ENCODE data around the gene SLC29A2. TPM values are rescaled to one million over a fixed set of nuclear protein-coding genes. Genes with fewer than 3 reads are reported as not detected.

The SLC29A2 gene
- polyA plus RNA-seq, 1 experiment: 0.16 TPM

DNA sequence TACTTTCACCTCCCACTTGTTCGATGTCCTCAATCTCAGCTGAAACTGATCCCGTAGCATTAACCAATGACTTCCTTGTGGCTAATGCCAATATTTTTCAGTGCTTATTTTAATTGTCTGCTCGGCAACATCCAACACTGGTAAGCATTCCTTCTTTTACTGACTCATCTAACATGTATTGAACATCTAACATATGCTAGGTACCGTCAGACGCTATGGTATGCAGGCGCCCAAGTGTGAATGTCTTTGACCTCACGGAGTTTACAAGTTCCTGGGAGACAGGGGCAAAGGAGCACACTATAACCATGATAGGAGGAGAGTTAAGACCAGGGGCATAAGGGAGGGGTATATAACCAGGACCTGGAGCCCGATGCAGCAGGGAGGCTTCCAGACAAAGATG is 28.4 kb downstream of the SLC29A2 start:
- H3K9me3 ChIP-seq (ENCODE audit: control insufficient read depth, insufficient read depth, low read length): peaks cover 3% of the 10 kb centered on the region; the same call in 1 of the 2 replicates
- H3K4me3 ChIP-seq (ENCODE audit: low read depth, low read length): 0 out of 2 replicates have a peak overlapping the region, but pooled peaks have one; percentile 99
- TF ChIP-seq, protein P1, sequence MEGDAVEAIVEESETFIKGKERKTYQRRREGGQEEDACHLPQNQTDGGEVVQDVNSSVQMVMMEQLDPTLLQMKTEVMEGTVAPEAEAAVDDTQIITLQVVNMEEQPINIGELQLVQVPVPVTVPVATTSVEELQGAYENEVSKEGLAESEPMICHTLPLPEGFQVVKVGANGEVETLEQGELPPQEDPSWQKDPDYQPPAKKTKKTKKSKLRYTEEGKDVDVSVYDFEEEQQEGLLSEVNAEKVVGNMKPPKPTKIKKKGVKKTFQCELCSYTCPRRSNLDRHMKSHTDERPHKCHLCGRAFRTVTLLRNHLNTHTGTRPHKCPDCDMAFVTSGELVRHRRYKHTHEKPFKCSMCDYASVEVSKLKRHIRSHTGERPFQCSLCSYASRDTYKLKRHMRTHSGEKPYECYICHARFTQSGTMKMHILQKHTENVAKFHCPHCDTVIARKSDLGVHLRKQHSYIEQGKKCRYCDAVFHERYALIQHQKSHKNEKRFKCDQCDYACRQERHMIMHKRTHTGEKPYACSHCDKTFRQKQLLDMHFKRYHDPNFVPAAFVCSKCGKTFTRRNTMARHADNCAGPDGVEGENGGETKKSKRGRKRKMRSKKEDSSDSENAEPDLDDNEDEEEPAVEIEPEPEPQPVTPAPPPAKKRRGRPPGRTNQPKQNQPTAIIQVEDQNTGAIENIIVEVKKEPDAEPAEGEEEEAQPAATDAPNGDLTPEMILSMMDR (IDR thresholded peaks at IDR 0.05; ENCODE audit: low read depth, low read length): no peak
- no peaks in the 10 kb centered on the region for H3K27me3 ChIP-seq (ENCODE audit: control insufficient read depth, insufficient read depth, low read length)
- DNase-seq (ENCODE audit: low read depth, low spot score): no peak
- POLR2A ChIA-PET: no interaction called here
- CTCF ChIA-PET: interaction anchor here (0.8 kb wide), 1 partner anchor 43 kb away, joined by 3 read pairs; no protein-coding TSS in a partner anchor
- H3K27ac ChIP-seq (ENCODE audit: low read depth, low read length): no peak overlapping the region

DNA sequence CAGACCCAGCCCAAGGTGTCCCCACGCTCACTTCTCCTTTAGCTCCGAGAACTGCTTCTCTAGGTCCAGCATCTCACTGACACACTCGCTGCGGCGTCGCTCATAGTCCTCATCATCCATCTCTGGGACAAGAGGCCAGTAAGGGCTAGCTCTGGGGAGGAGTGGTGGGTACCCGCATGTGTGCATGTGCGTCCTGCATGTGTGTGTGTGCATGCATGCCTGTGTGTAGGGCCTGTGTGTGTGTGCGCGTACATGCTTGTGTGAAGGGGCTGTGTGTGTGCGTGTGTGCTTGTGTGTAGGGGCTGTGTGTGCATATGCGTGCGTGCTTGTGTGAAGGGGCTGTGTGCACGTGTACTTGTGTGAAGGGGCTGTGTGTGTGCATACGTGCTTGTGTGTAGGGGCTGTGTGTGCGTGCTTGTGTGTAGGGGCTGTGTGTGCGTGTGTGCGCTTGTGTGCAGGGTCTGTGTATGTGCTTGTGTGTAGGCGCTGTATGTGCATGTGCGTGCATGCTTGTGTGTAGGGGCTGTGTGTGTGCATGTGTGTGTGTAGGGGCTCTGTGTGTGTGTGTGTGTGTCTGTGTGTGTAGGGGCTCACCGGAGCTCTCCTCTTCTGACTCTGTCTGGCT is 29.9 kb downstream of the SLC29A2 start:
- ChIA-PET POLR2A (no interaction called here), CTCF (no interaction called here)

DNA sequence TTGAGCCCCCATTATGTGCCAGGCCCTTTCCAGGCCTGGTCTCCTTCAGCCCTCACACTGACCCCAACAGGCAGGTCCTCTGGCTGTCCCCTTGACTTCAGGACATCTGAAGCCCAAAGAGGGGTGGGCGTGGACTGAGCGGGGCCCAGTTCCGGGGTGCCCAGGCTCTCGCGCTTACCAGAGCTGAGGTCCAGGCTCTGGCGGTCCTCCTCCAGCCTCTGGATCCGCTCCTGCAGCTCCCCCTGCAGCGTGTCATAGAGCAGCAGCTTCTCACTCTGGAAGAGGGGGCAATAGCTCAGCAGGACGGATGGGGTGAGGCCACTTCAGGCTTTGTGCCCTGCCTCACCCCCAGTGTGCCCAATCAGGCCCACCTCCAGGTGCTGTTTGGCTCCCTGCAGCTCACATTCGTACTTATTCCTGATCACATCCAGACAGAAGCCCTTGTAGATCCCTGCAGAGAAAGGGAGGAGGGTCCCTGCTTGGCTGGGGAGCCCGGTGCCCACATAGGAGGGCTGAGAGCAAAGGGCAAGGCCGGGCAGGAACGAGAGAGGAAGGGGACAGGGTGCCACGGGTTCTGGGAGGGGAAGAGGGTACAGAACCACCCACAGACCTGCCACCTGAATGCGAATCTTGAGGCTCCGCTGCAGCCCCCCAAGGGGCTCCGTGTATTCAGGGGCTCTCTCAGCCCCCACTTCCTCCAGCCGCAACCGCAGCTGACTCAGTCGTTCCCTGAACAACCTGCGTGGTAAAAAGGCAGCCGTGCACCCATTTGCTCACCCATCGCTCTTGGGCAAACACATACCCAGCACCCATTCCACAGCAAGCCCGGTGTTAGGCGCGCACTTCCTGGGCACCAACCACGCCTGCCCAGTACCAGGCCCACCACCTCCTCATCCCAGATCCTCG is 30.7 kb downstream of the SLC29A2 start:
- H3K9me3 ChIP-seq (ENCODE audit: control insufficient read depth, insufficient read depth, low read length): peaks cover 3% of the 10 kb centered on the region; the same call in 1 of the 2 replicates
- ChIA-PET CTCF (interaction anchor here (1.2 to 1.5 kb wide), 2 partner anchors 12 to 29 kb away, joined by 3 read pairs; no protein-coding TSS in a partner anchor), POLR2A (no interaction called here)
- DNase-seq (ENCODE audit: low read depth, low spot score): no peak
- H3K4me3 ChIP-seq (ENCODE audit: low read depth, low read length): no peak overlapping the region
- no peaks in the 10 kb centered on the region for H3K27me3 ChIP-seq (ENCODE audit: control insufficient read depth, insufficient read depth, low read length)
- TF ChIP-seq, protein P1 (IDR thresholded peaks at IDR 0.05; ENCODE audit: low read depth, low read length): no peak
- H3K27ac ChIP-seq (ENCODE audit: low read depth, low read length): no peak overlapping the region

More for the DNA sequence above, 29.9 kb downstream of the SLC29A2 start:
- H3K4me3 ChIP-seq (ENCODE audit: low read depth, low read length): no peak overlapping the region
- H3K27ac ChIP-seq (ENCODE audit: low read depth, low read length): no peak overlapping the region
- no peaks in the 10 kb centered on the region for H3K27me3 ChIP-seq (ENCODE audit: control insufficient read depth, insufficient read depth, low read length)
- TF ChIP-seq, protein P1 (IDR thresholded peaks at IDR 0.05; ENCODE audit: low read depth, low read length): no peak
- H3K9me3 ChIP-seq (ENCODE audit: control insufficient read depth, insufficient read depth, low read length): peaks cover 3% of the 10 kb centered on the region; the same call in 1 of the 2 replicates
- no peak for DNase-seq (ENCODE audit: low read depth, low spot score)

DNA sequence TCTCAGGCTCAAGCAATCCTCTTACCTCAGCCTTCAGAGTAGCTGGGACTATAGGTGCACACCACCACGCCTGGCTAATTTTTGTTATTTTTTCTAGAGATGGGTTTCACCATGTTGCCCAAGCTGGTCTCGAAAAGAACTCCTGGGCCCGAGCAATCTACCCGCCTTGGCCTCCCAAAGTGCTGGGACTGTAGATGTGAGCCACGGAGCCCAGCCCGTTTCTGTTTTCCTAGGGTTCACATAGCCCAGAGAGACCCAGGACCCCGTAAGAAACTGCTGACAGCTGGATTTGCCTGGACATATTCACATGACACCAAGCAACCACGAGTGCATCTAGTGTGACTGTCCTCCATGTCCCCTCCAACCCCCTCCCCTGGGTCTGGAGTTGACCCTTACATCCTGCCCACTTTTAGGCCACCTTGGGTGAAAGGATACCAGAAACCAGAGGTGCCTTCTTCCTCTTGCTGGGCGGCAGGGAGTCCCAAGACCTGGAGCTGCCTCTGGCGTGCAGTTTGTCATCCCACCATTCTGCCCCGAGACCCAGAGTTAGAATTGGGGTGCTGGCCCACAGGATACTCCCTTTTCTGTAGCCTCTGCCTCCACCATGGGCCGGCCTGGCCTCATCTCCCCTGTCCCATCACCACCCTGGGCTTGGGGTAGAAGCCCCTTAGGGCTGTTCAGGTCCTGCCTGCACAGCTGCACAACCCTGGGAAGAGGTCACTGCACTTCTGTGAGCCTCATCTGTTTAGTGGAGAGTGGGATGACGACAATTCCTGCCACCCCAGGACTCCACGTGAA is 31.7 kb downstream of the SLC29A2 start:
- no peak overlapping the region for H3K27ac ChIP-seq (ENCODE audit: low read depth, low read length)

More for the DNA sequence above, 31.7 kb downstream of the SLC29A2 start:
- Histone ChIP-seq H3K4me3 (ENCODE audit: low read depth, low read length) (no peak overlapping the region), H3K27me3 (ENCODE audit: control insufficient read depth, insufficient read depth, low read length) (no peaks in the 10 kb centered on the region), H3K9me3 (ENCODE audit: control insufficient read depth, insufficient read depth, low read length) (peaks cover 6% of the 10 kb centered on the region; the same call in 1 of the 2 replicates)
- ChIA-PET CTCF (interaction anchor here (1.1 to 1.5 kb wide), 3 partner anchors 11 to 46 kb away, joined by 3 read pairs; no protein-coding TSS in a partner anchor), POLR2A (no interaction called here)
- no peak for DNase-seq (ENCODE audit: low read depth, low spot score)
- TF ChIP-seq, protein P1 (IDR thresholded peaks at IDR 0.05; ENCODE audit: low read depth, low read length): no peak
